ENCODE measurements around the gene MRM1. TPM values are rescaled to one million over a fixed set of nuclear protein-coding genes. Genes with fewer than 3 reads are reported as not detected.

MRM1 gene
- total and polyA plus RNA-seq, 9 of the 15 experiments (the other 6 are each of a cell fraction or from before 2014, with no cell fraction given) = 0.61 to 28.4 (median 21.5) TPM

DNA sequence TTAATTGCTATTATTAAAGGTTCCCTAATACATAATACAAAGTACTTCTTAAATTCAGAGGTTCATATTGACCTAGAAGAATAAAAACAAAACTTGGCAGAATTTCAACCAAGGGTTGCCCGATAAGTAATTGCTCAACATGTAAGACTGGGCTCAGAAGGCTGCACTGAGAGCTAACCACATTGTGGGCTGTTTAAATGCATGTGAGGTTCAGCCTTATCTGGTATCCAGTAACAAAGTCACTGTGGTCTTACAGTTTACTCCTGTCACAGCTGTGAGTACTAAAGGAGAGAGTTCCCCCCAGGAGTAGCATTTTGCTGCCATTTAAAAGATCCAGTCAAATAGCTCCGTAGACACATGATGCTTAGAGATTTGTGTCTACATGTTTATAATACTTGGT is 11.3 kb upstream of the MRM1 start (continued):
- TF ChIP-seq, protein P1, sequence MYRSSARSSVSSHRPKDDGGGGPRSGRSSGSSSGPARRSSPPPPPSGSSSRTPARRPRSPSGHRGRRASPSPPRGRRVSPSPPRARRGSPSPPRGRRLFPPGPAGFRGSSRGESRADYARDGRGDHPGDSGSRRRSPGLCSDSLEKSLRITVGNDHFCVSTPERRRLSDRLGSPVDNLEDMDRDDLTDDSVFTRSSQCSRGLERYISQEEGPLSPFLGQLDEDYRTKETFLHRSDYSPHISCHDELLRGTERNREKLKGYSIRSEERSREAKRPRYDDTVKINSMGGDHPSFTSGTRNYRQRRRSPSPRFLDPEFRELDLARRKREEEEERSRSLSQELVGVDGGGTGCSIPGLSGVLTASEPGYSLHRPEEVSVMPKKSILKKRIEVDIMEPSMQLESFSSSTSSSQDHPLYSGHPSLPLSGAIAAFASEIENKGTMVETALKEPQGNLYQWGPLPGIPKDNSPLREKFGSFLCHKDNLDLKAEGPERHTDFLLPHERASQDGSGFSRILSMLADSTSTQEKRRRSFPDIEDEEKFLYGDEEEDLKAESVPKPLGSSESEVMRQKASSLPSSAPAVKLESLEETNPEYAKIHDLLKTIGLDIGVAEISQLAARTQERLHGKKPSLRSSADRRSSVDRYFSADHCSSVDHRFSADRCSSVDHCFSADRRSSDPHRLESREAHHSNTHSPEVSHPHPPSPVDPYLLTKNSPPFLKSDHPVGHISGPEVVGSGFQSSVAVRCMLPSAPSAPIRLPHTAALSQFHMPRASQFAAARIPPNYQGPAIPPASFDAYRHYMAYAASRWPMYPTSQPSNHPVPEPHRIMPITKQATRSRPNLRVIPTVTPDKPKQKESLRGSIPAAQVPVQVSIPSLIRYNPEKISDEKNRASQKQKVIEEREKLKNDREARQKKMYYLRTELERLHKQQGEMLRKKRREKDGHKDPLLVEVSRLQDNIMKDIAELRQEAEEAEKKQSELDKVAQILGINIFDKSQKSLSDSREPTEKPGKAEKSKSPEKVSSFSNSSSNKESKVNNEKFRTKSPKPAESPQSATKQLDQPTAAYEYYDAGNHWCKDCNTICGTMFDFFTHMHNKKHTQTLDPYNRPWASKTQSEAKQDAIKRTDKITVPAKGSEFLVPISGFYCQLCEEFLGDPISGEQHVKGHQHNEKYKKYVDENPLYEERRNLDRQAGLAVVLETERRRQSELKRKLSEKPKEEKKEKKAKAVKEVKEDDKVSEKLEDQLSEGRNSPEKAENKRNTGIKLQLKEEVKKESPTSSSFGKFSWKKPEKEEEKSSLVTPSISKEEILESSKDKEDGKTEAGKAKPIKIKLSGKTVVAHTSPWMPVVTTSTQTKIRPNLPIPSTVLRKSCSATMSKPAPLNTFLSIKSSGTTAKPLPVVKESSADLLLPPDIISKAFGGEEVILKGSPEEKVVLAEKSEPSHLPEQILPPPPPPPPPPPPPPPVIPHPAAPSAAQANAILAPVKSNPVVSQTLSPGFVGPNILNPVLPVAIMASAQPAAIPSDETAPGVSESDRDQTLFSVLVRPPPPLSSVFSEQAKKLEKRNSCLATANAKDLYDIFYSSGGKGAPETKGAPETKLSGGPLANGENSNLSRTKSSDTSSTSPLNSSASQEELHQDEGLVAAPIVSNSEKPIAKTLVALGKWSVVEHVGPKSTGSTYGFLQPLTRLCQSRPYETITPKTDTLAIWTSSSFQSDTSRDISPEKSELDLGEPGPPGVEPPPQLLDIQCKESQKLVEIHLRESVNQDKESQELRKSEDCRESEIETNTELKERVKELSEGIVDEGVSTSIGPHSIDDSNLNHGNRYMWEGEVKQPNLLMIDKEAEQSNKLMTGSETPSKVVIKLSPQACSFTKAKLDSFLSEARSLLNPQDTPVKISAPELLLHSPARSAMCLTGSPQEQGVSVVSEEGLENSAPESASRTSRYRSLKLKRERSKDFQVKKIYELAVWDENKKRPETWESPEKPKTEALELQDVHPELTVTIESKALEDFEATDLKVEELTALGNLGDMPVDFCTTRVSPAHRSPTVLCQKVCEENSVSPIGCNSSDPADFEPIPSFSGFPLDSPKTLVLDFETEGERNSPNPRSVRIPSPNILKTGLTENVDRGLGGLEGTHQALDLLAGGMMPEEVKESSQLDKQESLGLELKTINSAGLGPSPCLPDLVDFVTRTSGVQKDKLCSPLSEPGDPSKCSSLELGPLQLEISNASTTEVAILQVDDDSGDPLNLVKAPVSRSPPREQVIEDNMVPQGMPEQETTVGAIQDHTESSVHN (IDR thresholded peaks at IDR 0.05; ENCODE audit: borderline replicate concordance in 1 of 2, low read depth in 1 of 2) = 0 out of 4 replicates have a peak, but pooled peaks of 1 of the 2 experiments have one; percentile 16
- TF ChIP-seq POLR2AphosphoS5 (IDR thresholded peaks at IDR 0.05; ENCODE audit: control insufficient read depth, insufficient read depth, low read depth, low read length) = peak; percentile 32; the same call in 1 of the 2 replicates
- no peak for TF ChIP-seq POLR2G (IDR thresholded peaks at IDR 0.05; ENCODE audit: low read depth, low read length)
- TF ChIP-seq, protein P2, sequence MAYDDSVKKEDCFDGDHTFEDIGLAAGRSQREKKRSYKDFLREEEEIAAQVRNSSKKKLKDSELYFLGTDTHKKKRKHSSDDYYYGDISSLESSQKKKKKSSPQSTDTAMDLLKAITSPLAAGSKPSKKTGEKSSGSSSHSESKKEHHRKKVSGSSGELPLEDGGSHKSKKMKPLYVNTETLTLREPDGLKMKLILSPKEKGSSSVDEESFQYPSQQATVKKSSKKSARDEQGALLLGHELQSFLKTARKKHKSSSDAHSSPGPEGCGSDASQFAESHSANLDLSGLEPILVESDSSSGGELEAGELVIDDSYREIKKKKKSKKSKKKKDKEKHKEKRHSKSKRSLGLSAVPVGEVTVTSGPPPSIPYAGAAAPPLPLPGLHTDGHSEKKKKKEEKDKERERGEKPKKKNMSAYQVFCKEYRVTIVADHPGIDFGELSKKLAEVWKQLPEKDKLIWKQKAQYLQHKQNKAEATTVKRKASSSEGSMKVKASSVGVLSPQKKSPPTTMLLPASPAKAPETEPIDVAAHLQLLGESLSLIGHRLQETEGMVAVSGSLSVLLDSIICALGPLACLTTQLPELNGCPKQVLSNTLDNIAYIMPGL (CRISPR knock-in tag; IDR thresholded peaks at IDR 0.05) = no peak
- no peak for TF ChIP-seq RFX5 (IDR thresholded peaks at IDR 0.05; ENCODE audit: low read depth, low read length)
- TF ChIP-seq TRIM28 (IDR thresholded peaks at IDR 0.05) = no peak
- no peak for TF ChIP-seq TGIF2 (CRISPR knock-in tag; IDR thresholded peaks at IDR 0.05)
- TF ChIP-seq MED1 (CRISPR knock-in tag; IDR thresholded peaks at IDR 0.05; ENCODE audit: borderline replicate concordance) = no peak
- no peak for TF ChIP-seq LCOR (CRISPR knock-in tag; IDR thresholded peaks at IDR 0.05)
- TF ChIP-seq CEBPB (tag; IDR thresholded peaks at IDR 0.05) = peak; percentile 97
- TF ChIP-seq, protein P3, sequence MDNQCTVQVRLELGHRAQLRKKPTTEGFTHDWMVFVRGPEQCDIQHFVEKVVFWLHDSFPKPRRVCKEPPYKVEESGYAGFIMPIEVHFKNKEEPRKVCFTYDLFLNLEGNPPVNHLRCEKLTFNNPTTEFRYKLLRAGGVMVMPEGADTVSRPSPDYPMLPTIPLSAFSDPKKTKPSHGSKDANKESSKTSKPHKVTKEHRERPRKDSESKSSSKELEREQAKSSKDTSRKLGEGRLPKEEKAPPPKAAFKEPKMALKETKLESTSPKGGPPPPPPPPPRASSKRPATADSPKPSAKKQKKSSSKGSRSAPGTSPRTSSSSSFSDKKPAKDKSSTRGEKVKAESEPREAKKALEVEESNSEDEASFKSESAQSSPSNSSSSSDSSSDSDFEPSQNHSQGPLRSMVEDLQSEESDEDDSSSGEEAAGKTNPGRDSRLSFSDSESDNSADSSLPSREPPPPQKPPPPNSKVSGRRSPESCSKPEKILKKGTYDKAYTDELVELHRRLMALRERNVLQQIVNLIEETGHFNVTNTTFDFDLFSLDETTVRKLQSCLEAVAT (IDR thresholded peaks at IDR 0.05) = 0 out of 4 replicates have a peak, but pooled peaks of 1 of the 2 experiments have one; percentile 18
- no peak for TF ChIP-seq ZNF717 (CRISPR knock-in tag; IDR thresholded peaks at IDR 0.05)
- TF ChIP-seq MYBL2 (IDR thresholded peaks at IDR 0.05; ENCODE audit: low read depth) = no peak
- no peak for TF ChIP-seq MYBL2 (CRISPR knock-in tag; IDR thresholded peaks at IDR 0.05; ENCODE audit: borderline replicate concordance)
- TF ChIP-seq HNRNPUL1 (IDR thresholded peaks at IDR 0.05; ENCODE audit: low read length) = no peak
- TF ChIP-seq, protein P4, sequence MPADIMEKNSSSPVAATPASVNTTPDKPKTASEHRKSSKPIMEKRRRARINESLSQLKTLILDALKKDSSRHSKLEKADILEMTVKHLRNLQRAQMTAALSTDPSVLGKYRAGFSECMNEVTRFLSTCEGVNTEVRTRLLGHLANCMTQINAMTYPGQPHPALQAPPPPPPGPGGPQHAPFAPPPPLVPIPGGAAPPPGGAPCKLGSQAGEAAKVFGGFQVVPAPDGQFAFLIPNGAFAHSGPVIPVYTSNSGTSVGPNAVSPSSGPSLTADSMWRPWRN (IDR thresholded peaks at IDR 0.05; ENCODE audit: low read depth) = 0 out of 2 replicates have a peak, but pooled peaks have one; percentile 22
- no peak for TF ChIP-seq ZNF764 (CRISPR knock-in tag; IDR thresholded peaks at IDR 0.05; ENCODE audit: low read depth)
